Smooth muscle cell (in vitro differentiated cells): ENCODE measurements around the gene ZNF407. TPM values are rescaled to one million over a fixed set of nuclear protein-coding genes. Genes with fewer than 3 reads are reported as not detected.

Source experiments
- DNase-seq: peaks from one replicate; lab custom pipeline; 2025; ENCODE audit not compliant: unreplicated experiment; lab: John Stamatoyannopoulos, UW
- H2AFZ ChIP-seq: fragments of 200-600 bp; sonication (generic); 2 replicates; pipeline ENCODE4 v1.6.0; 2016; ENCODE audit warnings: antibody characterized with exemption, low read depth, mild to moderate bottlenecking
- H3F3A ChIP-seq: fragments of 200-600 bp; sonication (generic); 2 replicates; pipeline ENCODE4 v1.6.0; 2017; ENCODE audit warnings: antibody characterized with exemption, low read depth
- H3K27ac ChIP-seq: fragments of 200-600 bp; sonication (generic); 2 replicates; pipeline ENCODE4 v1.5.1; 2016; ENCODE audit warnings: low read depth, mild to moderate bottlenecking
- H3K27me3 ChIP-seq: fragments of 200-600 bp; sonication (generic); 2 replicates; pipeline ENCODE4 v1.6.1; 2016; ENCODE audit warnings: low read depth, mild to moderate bottlenecking
- H3K36me3 ChIP-seq: fragments of 200-600 bp; sonication (generic); 2 replicates; pipeline ENCODE4 v1.5.1; 2016; ENCODE audit warnings: low read depth
- H3K4me1 ChIP-seq: fragments of 200-600 bp; sonication (generic); 2 replicates; pipeline ENCODE4 v1.5.1; 2016; ENCODE audit warnings: low read depth
- H3K4me2 ChIP-seq: fragments of 200-600 bp; sonication (generic); 2 replicates; pipeline ENCODE4 v1.6.0; 2016; ENCODE audit warnings: mild to moderate bottlenecking
- H3K4me3 ChIP-seq: fragments of 200-600 bp; sonication (generic); 2 replicates; pipeline ENCODE4 v1.5.1; 2016; ENCODE audit warnings: mild to moderate bottlenecking
- H3K79me2 ChIP-seq: fragments of 200-600 bp; sonication (generic); 2 replicates; pipeline ENCODE4 v1.6.0; 2016; ENCODE audit warnings: low read depth, mild to moderate bottlenecking
- H3K9ac ChIP-seq: fragments of 200-600 bp; sonication (generic); 2 replicates; pipeline ENCODE4 v1.6.0; 2016; ENCODE audit warnings: low read depth
- H3K9me3 ChIP-seq: fragments of 200-600 bp; sonication (generic); replicated peaks from 2 replicates; pipeline ENCODE4 v1.5.1; 2016; ENCODE audit warnings: low read depth
- H4K20me1 ChIP-seq: fragments of 200-600 bp; sonication (generic); 2 replicates; pipeline ENCODE4 v1.6.0; 2016; ENCODE audit warnings: low read depth
- CTCF ChIP-seq: fragments of 200-600 bp; sonication (generic); IDR thresholded peaks from 2 replicates; pipeline ENCODE4 v1.5.1; 2017; ENCODE audit warnings: borderline replicate concordance, mild to moderate bottlenecking, antibody characterized with exemption; ENCODE audit not compliant: insufficient read depth, poor library complexity, severe bottlenecking
- WGBS: methylation state at CpG from one replicate; pipeline ENCODE4 v1.1.7; 2016; ENCODE audit warnings: low lambda C conversion rate; 5-methylcytosine and 5-hydroxymethylcytosine counted together
- polyA plus RNA-seq: library from polyadenylated mRNA; unstranded; fragments of >200 nt; fragmentation: Nextera tagmentation; extraction: Ambion mirVana; gene quantifications from 2 replicates; pipeline ENCODE4 v1.2.1, GENCODE V29; 2016
- total RNA-seq: library from RNA; depleted of rRNA; stranded (reverse); fragments of >200 nt; gene quantifications from 2 replicates; pipeline ENCODE4 v1.2.3, GENCODE V29; 2014

The ZNF407 gene
- total and polyA plus RNA-seq, 2 experiments from 2014 or later = 4.5 to 11.5 TPM

GRCh38 chr18:74610051-74610615 is 12.5 kb downstream of the ZNF407 start:
- DNase-seq = no peak
- Histone ChIP-seq H2AFZ (no peak overlapping the region), H3K4me2 (no peak overlapping the region), H3K9me3 (no peaks in the 10 kb centered on the region), H3F3A (no peaks in the 10 kb centered on the region), H3K79me2 (peaks cover 53% of the 10 kb centered on the region), H3K9ac (no peak overlapping the region), H3K36me3 (no peaks in the 10 kb centered on the region), H4K20me1 (peaks cover 52% of the 10 kb centered on the region), H3K27ac (no peak overlapping the region), H3K27me3 (no peaks in the 10 kb centered on the region), H3K4me3 (no peak overlapping the region), H3K4me1 (no peaks in the 10 kb centered on the region)
- no peak for TF ChIP-seq CTCF
- 82% methylated on average over 7 of the region's 7 CpGs for WGBS

GRCh38 chr18:74610860-74611259 is 13.2 kb downstream of the ZNF407 start:
- no peak overlapping the region for H3K4me2 ChIP-seq
- no peak for DNase-seq
- no peak overlapping the region for H3K4me3 ChIP-seq
- no peaks in the 10 kb centered on the region for H3K4me1 ChIP-seq
- no peaks in the 10 kb centered on the region for H3K9me3 ChIP-seq
- H4K20me1 ChIP-seq = peaks cover 52% of the 10 kb centered on the region
- H3K27me3 ChIP-seq = no peaks in the 10 kb centered on the region
- H3F3A ChIP-seq = no peaks in the 10 kb centered on the region
- H3K79me2 ChIP-seq = peaks cover 45% of the 10 kb centered on the region
- 97% methylated on average over 1 of the region's 1 CpG for WGBS
- H3K9ac ChIP-seq = no peak overlapping the region
- no peak for TF ChIP-seq CTCF
- no peak overlapping the region for H2AFZ ChIP-seq
- no peak overlapping the region for H3K27ac ChIP-seq
- H3K36me3 ChIP-seq = no peaks in the 10 kb centered on the region

GRCh38 chr18:74611765-74612164 is 14.1 kb downstream of the ZNF407 start:
- DNase-seq = no peak

More at GRCh38 chr18:74611765-74612164, 14.1 kb downstream of the ZNF407 start:
- H4K20me1 ChIP-seq = peaks cover 49% of the 10 kb centered on the region
- H3F3A ChIP-seq = no peaks in the 10 kb centered on the region
- WGBS = 94% methylated on average over 4 of the region's 4 CpGs
- H3K27ac ChIP-seq = no peak overlapping the region
- no peak overlapping the region for H3K4me3 ChIP-seq
- H3K4me2 ChIP-seq = no peak overlapping the region
- no peak overlapping the region for H2AFZ ChIP-seq
- H3K27me3 ChIP-seq = no peaks in the 10 kb centered on the region
- H3K9ac ChIP-seq = no peak overlapping the region
- no peaks in the 10 kb centered on the region for H3K4me1 ChIP-seq
- H3K9me3 ChIP-seq = no peaks in the 10 kb centered on the region
- TF ChIP-seq CTCF = no peak
- H3K36me3 ChIP-seq = no peaks in the 10 kb centered on the region
- H3K79me2 ChIP-seq = peaks cover 37% of the 10 kb centered on the region
